ENCODE measurements around the gene TCOF1.

DNA sequence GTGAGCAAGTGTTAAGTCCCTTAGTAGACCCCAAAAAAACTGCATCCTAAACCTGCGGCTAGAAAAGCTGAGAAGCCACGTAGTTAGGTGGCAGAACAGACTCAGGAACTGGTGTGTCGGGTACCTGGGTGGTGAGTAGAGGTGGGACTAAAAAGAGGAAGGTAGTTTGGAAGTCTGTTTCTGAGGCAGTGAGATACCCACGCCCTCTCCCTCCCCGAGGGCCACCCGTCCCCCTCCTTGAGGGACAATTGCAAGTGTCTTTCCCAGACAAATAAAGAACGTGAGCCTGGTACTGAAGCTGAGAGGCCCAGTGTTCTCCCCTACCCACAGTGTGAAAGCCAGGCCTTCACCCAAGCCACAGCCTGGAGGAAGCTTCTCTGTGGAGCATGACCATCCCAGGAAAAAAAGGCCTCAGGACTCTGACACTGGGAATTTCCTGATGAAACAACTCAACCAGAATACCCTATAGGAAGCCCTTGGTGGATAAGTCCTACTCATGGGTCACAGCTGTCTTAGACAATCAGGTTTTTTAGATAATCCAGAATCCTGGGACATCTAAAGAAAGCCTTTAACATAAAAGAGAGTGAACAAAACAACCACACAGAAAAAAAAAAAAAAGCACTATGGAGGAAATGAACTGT lies 62.3 kb downstream of the TCOF1 start:
- TF ChIP-seq, protein P1, sequence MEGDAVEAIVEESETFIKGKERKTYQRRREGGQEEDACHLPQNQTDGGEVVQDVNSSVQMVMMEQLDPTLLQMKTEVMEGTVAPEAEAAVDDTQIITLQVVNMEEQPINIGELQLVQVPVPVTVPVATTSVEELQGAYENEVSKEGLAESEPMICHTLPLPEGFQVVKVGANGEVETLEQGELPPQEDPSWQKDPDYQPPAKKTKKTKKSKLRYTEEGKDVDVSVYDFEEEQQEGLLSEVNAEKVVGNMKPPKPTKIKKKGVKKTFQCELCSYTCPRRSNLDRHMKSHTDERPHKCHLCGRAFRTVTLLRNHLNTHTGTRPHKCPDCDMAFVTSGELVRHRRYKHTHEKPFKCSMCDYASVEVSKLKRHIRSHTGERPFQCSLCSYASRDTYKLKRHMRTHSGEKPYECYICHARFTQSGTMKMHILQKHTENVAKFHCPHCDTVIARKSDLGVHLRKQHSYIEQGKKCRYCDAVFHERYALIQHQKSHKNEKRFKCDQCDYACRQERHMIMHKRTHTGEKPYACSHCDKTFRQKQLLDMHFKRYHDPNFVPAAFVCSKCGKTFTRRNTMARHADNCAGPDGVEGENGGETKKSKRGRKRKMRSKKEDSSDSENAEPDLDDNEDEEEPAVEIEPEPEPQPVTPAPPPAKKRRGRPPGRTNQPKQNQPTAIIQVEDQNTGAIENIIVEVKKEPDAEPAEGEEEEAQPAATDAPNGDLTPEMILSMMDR (optimal IDR thresholded peaks at IDR 0.05 in 1 of 3, IDR thresholded peaks at IDR 0.05 in 1 of 3, conservative IDR thresholded peaks at IDR 0.05 in 1 of 3; ENCODE audit: extremely low read depth in 1 of 3, insufficient read depth in 2 of 3, low read length in 3 of 3): no peak
- TF ChIP-seq EZH2 (IDR thresholded peaks at IDR 0.05; ENCODE audit: low read length): no peak

All from keratinocyte (primary cell).